K562 (cell line): Measurements from ENCODE around the gene ABCA1. TPM values are rescaled to one million over a fixed set of nuclear protein-coding genes. Genes with fewer than 3 reads are reported as not detected.

ENCODE experiments used
- ATAC-seq: fragments of 200-7000 bp; cut with Tn5 transposase; 3 replicates; pipeline ENCODE4 v1.9.1; 2020; ENCODE audit warnings: moderate library complexity
- BruUV-seq: library from RNA; stranded (reverse); fragments of 400-500 nt; replicated peaks from 2 replicates; lab custom pipeline; 2021; lab: Mats Ljungman, UMichigan
- CTCF ChIA-PET: fragments of 300-600 bp; formaldehyde crosslinking; extraction: SDS; loops from one replicate; lab custom pipeline; 2021; ENCODE audit warnings: low intra/inter-chr PET ratio; lab: Yijun Ruan, JAX
- POLR2A ChIA-PET: fragments of 300-600, 350-650 bp; sonication (Branson Sonifier 250); formaldehyde crosslinking; extraction: SDS; loops from one replicate; lab custom pipeline; 2021; ENCODE audit warnings: antibody characterized with exemption, inconsistent platforms; lab: Yijun Ruan, JAX
- DNase-seq, 4 experiments: peaks; one replicate each; pipeline versions ENCODE4 v3.0.0 to v3.0.0-alpha.2; 2011 to 2018; ENCODE audit warnings: low spot score in 3 of 4, mixed read lengths in 3 of 4; ENCODE audit errors: extremely low read depth in 1 of 4
- FAIRE-seq: peaks from 2 replicates; lab custom pipeline; 2011; peaks lifted over from hg19 to GRCh38; lab: Jason Lieb, UNC
- H2AFZ ChIP-seq: 2 replicates; pipeline ENCODE4 v1.6.0; 2011; ENCODE audit warnings: low read depth, low read length, control low read depth, inconsistent platforms
- H3K27ac ChIP-seq: fragments of 200-600 bp; 3 replicates; pipeline ENCODE4 v1.8.0; 2011; ENCODE audit warnings: low read depth, mild to moderate bottlenecking, control low read depth, inconsistent platforms, low read length, moderate library complexity, mixed read lengths; ENCODE audit errors: extremely low read depth
- H3K27me3 ChIP-seq, 2 experiments: fragments of 300-600 bp in 1 of 2; 2 replicates in 1 of 2; 3 replicates in 1 of 2; pipeline versions ENCODE4 v1.6.0 to v1.8.0; 2011; ENCODE audit warnings: inconsistent platforms in 2 of 2, low read length in 2 of 2, mild to moderate bottlenecking in 1 of 2, mixed read lengths in 1 of 2, moderate library complexity in 1 of 2; ENCODE audit not compliant: control insufficient read depth in 2 of 2, insufficient read depth in 2 of 2
- H3K36me3 ChIP-seq: fragments of 300-600 bp; 3 replicates; pipeline ENCODE4 v1.8.0; 2011; ENCODE audit warnings: mild to moderate bottlenecking, low read length, inconsistent platforms; ENCODE audit not compliant: control insufficient read depth, insufficient read depth
- H3K4me1 ChIP-seq, 2 experiments: fragments of 200-600 bp in 1 of 2; replicated peaks in 1 of 2; 2 replicates in 1 of 2; 3 replicates in 1 of 2; pipeline versions ENCODE4 v1.5.1 to v1.8.0; 2011; ENCODE audit warnings: inconsistent platforms in 2 of 2, low read length in 2 of 2, mild to moderate bottlenecking in 1 of 2, mixed read lengths in 1 of 2, moderate library complexity in 1 of 2; ENCODE audit not compliant: control insufficient read depth in 2 of 2, insufficient read depth in 2 of 2
- H3K4me2 ChIP-seq: 2 replicates; pipeline ENCODE4 v1.6.1; 2011; ENCODE audit warnings: low read length, control low read depth, inconsistent platforms, mixed read lengths; ENCODE audit not compliant: insufficient read depth
- H3K4me3 ChIP-seq: fragments of 200-600 bp; sonication (generic), shearing (Covaris generic); 2 replicates; pipeline ENCODE4 v1.5.1; 2016; ENCODE audit warnings: control low read depth, inconsistent platforms
- H3K79me2 ChIP-seq: fragments of 200-600 bp; 3 replicates; pipeline ENCODE4 v1.8.0; 2011; ENCODE audit warnings: low read length, inconsistent platforms; ENCODE audit not compliant: control insufficient read depth, insufficient read depth
- H3K9ac ChIP-seq, 2 experiments: 2 replicates each; pipeline versions ENCODE4 v1.6.0 to v1.6.1; 2011; ENCODE audit warnings: low read depth in 2 of 2, low read length in 2 of 2, control low read depth in 1 of 2, inconsistent platforms in 1 of 2, mild to moderate bottlenecking in 1 of 2, mixed read lengths in 1 of 2; ENCODE audit not compliant: insufficient read depth in 1 of 2
- H3K9me1 ChIP-seq: one replicate; pipeline ENCODE4 v1.6.0; 2011; ENCODE audit warnings: inconsistent platforms, mild to moderate bottlenecking, low read length, moderate library complexity; ENCODE audit not compliant: control insufficient read depth, insufficient read depth
- H3K9me3 ChIP-seq: replicated peaks from 2 replicates; pipeline ENCODE4 v1.5.1; 2011; ENCODE audit warnings: low read depth, low read length, inconsistent platforms; ENCODE audit not compliant: control insufficient read depth, insufficient read depth
- H4K20me1 ChIP-seq: replicated peaks from 2 replicates; pipeline ENCODE4 v1.6.1; 2011; ENCODE audit warnings: low read length, inconsistent platforms, mixed read lengths; ENCODE audit not compliant: control insufficient read depth, insufficient read depth
- ADNP ChIP-seq: fragments of 200-800 bp; sonication (Bioruptor generic); IDR thresholded peaks from 2 replicates; pipeline ENCODE4 v1.6.1; 2016; ENCODE audit warnings: missing genetic modification characterization, missing compliant biosample characterization
- ARHGAP35 ChIP-seq: fragments of 450-650 bp; IDR thresholded peaks from 2 replicates; pipeline ENCODE4 v1.6.1; 2018; ENCODE audit not compliant: partially characterized antibody
- CLOCK ChIP-seq: fragments of 250-450 bp; sonication (Bioruptor Pico); IDR thresholded peaks from 2 replicates; pipeline ENCODE4 v1.4.0; 2020; ENCODE audit warnings: mild to moderate bottlenecking, moderate library complexity, borderline replicate concordance
- GTF3C2 ChIP-seq: IDR thresholded peaks from 3 replicates; pipeline ENCODE4 v1.6.1; 2011; ENCODE audit warnings: borderline replicate concordance, mild to moderate bottlenecking, moderate library complexity; ENCODE audit not compliant: insufficient read length; ENCODE audit errors: extremely low read depth
- RBM25 ChIP-seq: fragments of 200-400 bp; formaldehyde crosslinking; IDR thresholded peaks from 2 replicates; pipeline ENCODE4 v1.6.1; 2018; ENCODE audit warnings: low read length, low read depth, moderate library complexity; ENCODE audit not compliant: severe bottlenecking
- TBP ChIP-seq: optimal IDR thresholded peaks from 2 replicates; pipeline ENCODE3; 2011; ENCODE audit warnings: low read depth, low read length, improper control_type of control experiment
- TEAD4 ChIP-seq, 2 experiments: sonication (generic) in 1 of 2; formaldehyde crosslinking in 1 of 2; IDR thresholded peaks; 2 replicates each; pipeline versions ENCODE4 v1.6.1 to v1.8.0; 2012 to 2022; ENCODE audit warnings: borderline replicate concordance in 1 of 2, inconsistent platforms in 1 of 2, low read length in 1 of 2, mild to moderate bottlenecking in 1 of 2, missing genetic modification reagents in 1 of 2
- TFAP4 ChIP-seq: sonication (generic); formaldehyde crosslinking; IDR thresholded peaks from 2 replicates; pipeline ENCODE4 v1.8.0; 2022; ENCODE audit warnings: missing genetic modification reagents, mild to moderate bottlenecking, moderate library complexity, borderline replicate concordance
- THRAP3 ChIP-seq: fragments of 450-650 bp; IDR thresholded peaks from 2 replicates; pipeline ENCODE4 v1.6.1; 2016; ENCODE audit warnings: mild to moderate bottlenecking, inconsistent platforms, borderline replicate concordance
- ZNF280B ChIP-seq: fragments of 250-450 bp; sonication (Bioruptor Pico); IDR thresholded peaks from 2 replicates; pipeline ENCODE4 v1.5.1; 2021; ENCODE audit warnings: mild to moderate bottlenecking
- ZNF586 ChIP-seq: fragments of 450-650 bp; formaldehyde crosslinking; conservative IDR thresholded peaks from 2 replicates; pipeline ENCODE4 v1.4.0; 2020; ENCODE audit warnings: mild to moderate bottlenecking, moderate library complexity
- ZNF75A ChIP-seq: fragments of 450-650 bp; formaldehyde crosslinking; IDR thresholded peaks from 2 replicates; pipeline ENCODE4 v1.4.0; 2020; ENCODE audit warnings: mild to moderate bottlenecking
- WGBS: fragments of 100-300 bp; shearing (Covaris generic); methylation state at CpG from one replicate; pipeline ENCODE4 v1.1.6; 2016; ENCODE audit warnings: low coverage, mixed read lengths; ENCODE audit not compliant: insufficient coverage; ENCODE audit errors: missing lambda C conversion rate; 5-methylcytosine and 5-hydroxymethylcytosine counted together
- in situ Hi-C: fragments of 300-500 bp; cut with MboI; formaldehyde crosslinking; loops from 4 replicates; pipeline ENCODE4 v1.15.0; 2018; ENCODE audit warnings: inconsistent platforms, mixed read lengths
- intact Hi-C: fragments of 100-400 bp; cut with micrococcal nuclease; formaldehyde crosslinking; loops from 2 replicates; pipeline ENCODE4 v1.14.2; 2022
- polyA plus RNA-seq, 8 experiments: library from polyadenylated mRNA; depleted of rRNA in 4 of 8; stranded (reverse) in 5 of 8; unstranded in 3 of 8; fragments of >200 nt; fragmentation: Nextera tagmentation in 2 of 8; fragmentation: Illumina TruSeq in 1 of 8; extraction: Ambion mirVana in 2 of 8; extraction: Trizol in 1 of 8; gene quantifications; 2 replicates each; pipeline versions ENCODE4 v1.2.1 to v1.2.3, GENCODE V29; 2011 to 2014; ENCODE audit warnings: inconsistent platforms in 1 of 8, missing spikeins in 1 of 8
- total RNA-seq, 7 experiments: library from RNA; depleted of rRNA in 6 of 7; stranded (reverse); fragments of >200 nt in 6 of 7; fragmentation: Illumina TruSeq in 2 of 7; extraction: Trizol in 2 of 7; gene quantifications; 2 replicates each; pipeline versions ENCODE4 v1.2.1 to v1.2.3, GENCODE V29; 2011 to 2021; ENCODE audit warnings: low replicate concordance in 1 of 7

ABCA1 gene
- total and polyA plus RNA-seq, 9 of the 15 experiments (the other 6 are each of a cell fraction or from before 2014, with no cell fraction given): under 0.01 to 0.18 (median 0.02) TPM; not detected in 5

DNA sequence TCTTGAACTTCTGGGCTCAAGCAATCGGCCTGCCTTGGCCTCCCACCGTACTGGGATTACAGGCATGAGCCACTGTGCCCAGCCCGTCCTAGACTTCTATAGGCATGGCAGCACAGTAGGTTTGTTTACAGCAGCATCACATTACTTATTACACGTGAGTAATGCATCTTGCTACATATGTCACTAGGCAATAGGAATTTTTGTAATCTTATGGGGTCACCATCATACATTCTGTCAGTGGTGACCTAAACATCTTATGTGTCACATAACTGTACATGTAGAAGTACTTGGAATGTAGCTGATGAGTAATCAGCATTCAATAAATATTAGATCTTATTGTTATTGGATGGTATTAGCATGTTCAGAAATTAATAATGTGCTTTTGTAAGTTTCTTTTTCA lies 22.9 kb upstream of the ABCA1 start:
- TF ChIP-seq ZNF280B (CRISPR knock-in tag) (no peak), TEAD4 (IDR thresholded peaks at IDR 0.05; ENCODE audit: low read length) (no peak), TEAD4 (CRISPR knock-in tag; IDR thresholded peaks at IDR 0.05; ENCODE audit: borderline replicate concordance) (no peak), ZNF75A (CRISPR knock-in tag) (no peak), GTF3C2 (no peak), ADNP (tag) (no peak), RBM25 (no peak), TBP (no peak), CLOCK (no peak), THRAP3 (no peak), TFAP4 (no peak), ZNF586 (CRISPR knock-in tag) (no peak), ARHGAP35 (no peak)
- H3K27me3 ChIP-seq: peaks cover 4 to 21% of the 10 kb centered on the region in 2 experiments; a peak in 3 of 5 replicates
- no peaks in the 10 kb centered on the region for H3K4me1 ChIP-seq
- ATAC-seq (no peak), DNase-seq (no peak), FAIRE-seq (no peak)
- intact Hi-C loops (no loop called here), in situ Hi-C loops (no loop called here)
- no peak overlapping the region for H3K27ac ChIP-seq
- no peak overlapping the region for H2AFZ ChIP-seq
- no peaks in the 10 kb centered on the region for H3K79me2 ChIP-seq
- BruUV-seq: no TSS peak
- H3K9me1 ChIP-seq: no peaks in the 10 kb centered on the region
- no peaks in the 10 kb centered on the region for H4K20me1 ChIP-seq
- H3K9ac ChIP-seq: no peak overlapping the region
- ChIA-PET CTCF (no interaction called here), POLR2A (no interaction called here)
- no peak overlapping the region for H3K4me2 ChIP-seq
- no peak overlapping the region for H3K4me3 ChIP-seq
- H3K9me3 ChIP-seq: no peaks in the 10 kb centered on the region
- no peaks in the 10 kb centered on the region for H3K36me3 ChIP-seq
- WGBS: 6% methylated on average over 4 of the region's 4 CpGs
